Stimulated activated CD4-positive, alpha-beta T cell treated with anti-CD3 and anti-CD28 coated beads, TNF-alpha, amount 100 ng/mL, for 4 hours (primary cell): ENCODE measurements around the gene ZNF777.
A peak's percentile ranks its signal among the peaks of the same experiment; 100 is the strongest.
"Not testable (repeated sequence)": the region's sequence is repeated elsewhere in the genome, so short reads cannot be mapped to it uniquely, and the experiment has no call there.

Experiments
- DNase-seq, 3 experiments: peaks; one replicate each; pipeline ENCODE4 v3.0.0-alpha.2; 2020; ENCODE audit warnings: low read depth in 3 of 3

The ZNF777 gene

GRCh38 chr7:149454750-149455149 is 6.1 kb downstream of the ZNF777 start:
- no peak for DNase-seq

GRCh38 chr7:149454006-149454405 is 6.9 kb downstream of the ZNF777 start:
- DNase-seq = no peak

GRCh38 chr7:149450821-149451220 is 10.0 kb downstream of the ZNF777 start:
- no peak for DNase-seq

DNA sequence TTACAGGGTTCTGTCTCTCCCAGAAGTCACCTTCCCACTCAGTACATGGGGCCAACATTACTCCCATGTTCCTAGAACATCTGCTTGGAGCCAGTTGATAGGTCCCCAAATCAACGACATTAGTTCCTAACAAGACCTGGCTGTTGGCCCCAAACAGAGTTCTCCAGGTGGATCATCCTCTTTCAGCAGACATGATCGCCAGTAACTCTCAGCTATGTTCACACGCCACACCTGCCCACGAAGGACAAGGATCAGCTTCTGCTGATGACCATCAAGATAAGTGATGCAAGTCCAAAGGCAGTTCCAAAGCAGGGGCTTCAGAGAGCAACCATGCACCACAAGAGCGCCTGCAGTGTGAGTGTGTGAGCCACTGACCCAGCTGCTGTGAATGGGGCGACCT is 11.0 kb downstream of the ZNF777 start:
- no peak for DNase-seq

DNA sequence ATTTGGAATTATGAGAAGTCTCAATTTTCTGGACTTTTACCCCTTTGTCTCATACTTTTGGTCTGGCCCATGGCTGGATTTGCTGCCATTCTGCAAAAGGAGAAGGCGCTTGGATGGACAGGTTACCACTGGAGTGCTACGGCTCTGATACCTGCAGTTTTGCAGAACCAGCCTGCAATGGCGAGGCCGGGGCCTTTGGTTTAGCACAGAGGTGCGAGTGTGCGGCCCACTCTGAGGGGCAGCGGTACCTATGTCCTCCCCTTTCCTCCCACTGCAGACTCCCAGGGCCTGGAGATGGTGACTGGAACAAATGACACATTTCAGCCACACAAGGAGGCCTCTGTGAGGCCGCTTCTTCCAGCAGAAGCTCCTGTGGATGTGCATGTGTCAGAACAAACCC is 11.9 kb downstream of the ZNF777 start:
- DNase-seq = no peak

GRCh38 chr7:149446026-149446425 is 14.8 kb downstream of the ZNF777 start:
- DNase-seq = not testable (repeated sequence)

DNA sequence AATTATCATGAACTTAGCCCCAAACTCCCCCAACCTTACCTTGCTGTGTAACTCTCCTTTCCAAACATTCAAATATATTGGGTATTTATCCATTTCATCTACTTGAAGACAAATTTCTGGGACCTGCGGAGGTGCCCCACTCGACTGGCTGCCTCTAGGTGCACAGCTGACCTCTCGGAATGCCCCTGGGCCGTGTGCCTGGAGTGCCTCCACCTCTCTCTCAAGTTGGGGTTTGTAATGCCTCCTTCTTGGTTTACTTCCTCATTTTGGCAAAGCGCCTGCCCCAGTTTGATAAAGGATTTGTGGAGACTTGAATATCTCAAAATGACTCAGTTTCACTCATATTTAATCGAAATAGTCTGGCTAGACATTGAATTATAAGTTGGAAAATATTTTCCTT is 16.6 kb downstream of the ZNF777 start:
- no peak for DNase-seq

DNA sequence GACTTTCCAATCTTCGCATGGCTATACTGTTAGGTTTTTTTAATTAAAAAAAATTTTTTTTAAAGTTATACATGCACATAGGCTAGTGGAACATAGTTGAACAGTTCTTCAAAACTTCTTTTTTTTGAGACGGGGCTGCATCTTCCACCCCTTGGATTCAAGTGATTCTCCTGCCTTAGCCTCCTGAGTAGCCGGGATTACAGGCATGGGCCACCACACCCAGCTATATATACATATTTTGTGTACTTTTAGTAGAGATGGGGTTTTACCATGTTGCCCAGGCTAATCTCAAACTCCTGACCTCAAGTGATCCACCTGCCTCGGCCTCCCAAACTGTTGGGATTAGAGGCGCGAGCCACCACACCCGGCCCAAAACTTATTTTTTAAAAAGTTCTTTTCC is 17.3 kb downstream of the ZNF777 start:
- DNase-seq = no peak

- no peak for DNase-seq
Measured at GRCh38 chr7:149442924-149443323, 17.9 kb downstream of the ZNF777 start.

GRCh38 chr7:149440222-149440621 is 20.6 kb downstream of the ZNF777 start:
- no peak for DNase-seq

- DNase-seq = no peak
Measured at GRCh38 chr7:149436358-149436757, 24.5 kb downstream of the ZNF777 start.

DNA sequence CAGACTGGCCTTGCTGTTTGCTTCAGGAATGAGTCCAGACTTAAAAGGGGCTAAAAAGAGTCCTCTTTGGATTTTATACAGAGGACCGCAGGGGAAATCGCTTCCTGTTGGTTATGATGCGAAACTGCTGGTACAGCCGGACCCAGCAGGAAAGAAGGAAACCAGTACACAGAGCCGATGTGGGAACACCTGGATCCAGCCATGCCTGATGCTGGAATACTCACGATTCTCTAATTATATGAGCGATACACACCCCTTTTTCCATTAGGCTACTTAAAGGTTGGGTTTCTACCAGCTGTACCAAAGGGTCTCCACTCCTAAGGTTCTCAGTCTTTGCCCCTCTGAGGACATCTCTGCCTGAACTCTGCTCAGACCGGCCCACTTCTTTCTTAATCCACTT is 27.7 kb downstream of the ZNF777 start:
- DNase-seq = no peak

GRCh38 chr7:149432121-149432691 is 28.7 kb downstream of the ZNF777 start:
- DNase-seq = no peak

- no peak for DNase-seq
Measured at GRCh38 chr7:149431486-149432120, 29.3 kb downstream of the ZNF777 start.

- no peak for DNase-seq
Measured at GRCh38 chr7:149430192-149430591, 30.7 kb downstream of the ZNF777 start.

GRCh38 chr7:149427893-149428292 is 33.0 kb downstream of the ZNF777 start:
- no peak for DNase-seq

- DNase-seq = no peak
Measured at GRCh38 chr7:149427096-149427680, 33.7 kb downstream of the ZNF777 start.

DNA sequence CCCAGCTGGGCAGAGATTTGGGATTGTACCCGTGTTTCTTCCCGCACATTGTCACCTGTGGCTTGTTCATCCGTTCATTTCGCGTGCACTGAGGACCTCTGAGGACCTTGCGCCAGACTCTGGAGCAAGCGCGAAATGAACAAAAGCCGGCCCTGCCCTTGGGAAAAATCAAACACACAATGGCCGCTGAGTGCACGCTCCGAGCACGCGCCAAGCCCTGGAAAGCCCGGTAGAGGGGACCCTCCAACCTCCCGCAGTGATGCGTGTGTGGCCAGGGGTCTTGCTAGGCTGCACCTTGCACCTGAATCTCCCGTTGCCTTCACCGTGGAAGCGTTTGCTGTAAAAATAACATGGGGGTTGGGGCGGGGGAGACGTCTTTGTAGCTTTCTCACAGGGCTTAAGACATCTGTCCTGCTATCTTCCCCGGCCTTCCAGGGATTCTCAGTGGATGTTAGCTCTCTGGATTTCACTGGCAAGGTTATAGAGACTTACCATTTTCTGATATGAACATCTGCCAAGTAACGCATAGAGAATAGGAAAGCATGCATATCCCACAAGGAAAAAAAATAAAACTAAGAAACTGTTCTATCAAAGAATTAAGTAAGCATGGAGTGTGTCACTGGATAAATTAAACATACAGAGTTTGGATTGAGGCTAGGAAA is 37.3 kb downstream of the ZNF777 start:
- no peak for DNase-seq

- DNase-seq = peak in 1 of 3 experiments; percentile 45
Measured at GRCh38 chr7:149422914-149423301, 38.0 kb downstream of the ZNF777 start.

GRCh38 chr7:149422162-149422913 is 38.5 kb downstream of the ZNF777 start:
- peak; percentile 47 to 64 (median 50) for DNase-seq

DNA sequence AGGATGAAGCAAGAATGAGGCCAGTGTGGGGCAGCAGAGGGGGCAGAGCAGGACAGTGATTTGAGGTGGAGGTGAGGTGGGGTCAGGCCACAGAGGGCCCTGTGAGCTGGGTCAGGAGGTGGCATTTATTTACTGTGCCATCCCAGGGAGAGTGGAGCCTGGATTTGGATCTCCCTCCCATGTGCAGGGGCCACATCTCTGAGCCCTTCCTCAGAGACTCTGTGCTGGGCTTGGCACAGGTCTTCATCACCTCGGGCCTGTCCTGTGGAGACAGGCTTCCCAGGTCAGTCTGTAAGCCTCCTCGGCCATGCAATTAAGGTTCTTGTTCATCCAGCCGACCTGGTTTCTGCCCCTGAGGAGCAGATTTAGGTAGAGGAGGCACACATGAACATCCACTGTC is 40.9 kb downstream of the ZNF777 start:
- no peak for DNase-seq

- no peak for DNase-seq
Measured at GRCh38 chr7:149415391-149416071, 45.3 kb downstream of the ZNF777 start.
